Measurements from ENCODE around the gene KRTAP10-11.

- TF ChIP-seq, protein P1, sequence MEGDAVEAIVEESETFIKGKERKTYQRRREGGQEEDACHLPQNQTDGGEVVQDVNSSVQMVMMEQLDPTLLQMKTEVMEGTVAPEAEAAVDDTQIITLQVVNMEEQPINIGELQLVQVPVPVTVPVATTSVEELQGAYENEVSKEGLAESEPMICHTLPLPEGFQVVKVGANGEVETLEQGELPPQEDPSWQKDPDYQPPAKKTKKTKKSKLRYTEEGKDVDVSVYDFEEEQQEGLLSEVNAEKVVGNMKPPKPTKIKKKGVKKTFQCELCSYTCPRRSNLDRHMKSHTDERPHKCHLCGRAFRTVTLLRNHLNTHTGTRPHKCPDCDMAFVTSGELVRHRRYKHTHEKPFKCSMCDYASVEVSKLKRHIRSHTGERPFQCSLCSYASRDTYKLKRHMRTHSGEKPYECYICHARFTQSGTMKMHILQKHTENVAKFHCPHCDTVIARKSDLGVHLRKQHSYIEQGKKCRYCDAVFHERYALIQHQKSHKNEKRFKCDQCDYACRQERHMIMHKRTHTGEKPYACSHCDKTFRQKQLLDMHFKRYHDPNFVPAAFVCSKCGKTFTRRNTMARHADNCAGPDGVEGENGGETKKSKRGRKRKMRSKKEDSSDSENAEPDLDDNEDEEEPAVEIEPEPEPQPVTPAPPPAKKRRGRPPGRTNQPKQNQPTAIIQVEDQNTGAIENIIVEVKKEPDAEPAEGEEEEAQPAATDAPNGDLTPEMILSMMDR (conservative IDR thresholded peaks at IDR 0.05 in 1 of 2, IDR thresholded peaks at IDR 0.05 in 1 of 2; ENCODE audit: low read depth in 1 of 2, low read length in 2 of 2): no peak
- TF ChIP-seq EZH2 (IDR thresholded peaks at IDR 0.05; ENCODE audit: low read length, missing control alignments): no peak
These were observed 39.7 kb upstream of the KRTAP10-11 start for GRCh38 chr21:44606495-44606894.

Measured in fibroblast of lung (primary cell).